ENCODE measurements around the gene AGRN.

- TF ChIP-seq EZH2 (IDR thresholded peaks at IDR 0.05; ENCODE audit: borderline replicate concordance, low read length) (no peak), CTCF (conservative IDR thresholded peaks at IDR 0.05 in 1 of 2, IDR thresholded peaks at IDR 0.05 in 1 of 2; ENCODE audit: extremely low read depth in 1 of 2, insufficient read depth in 1 of 2, low read depth in 1 of 2, low read length in 2 of 2) (no peak)
Observed at GRCh38 chr1:1084372-1085170, 64.7 kb downstream of the AGRN start.

Measured in mammary epithelial cell (primary cell).